Stimulated activated CD4-positive, alpha-beta T cell treated with anti-CD3 and anti-CD28 coated beads, Interleukin-4, amount 100 ng/mL, for 24 hours (primary cell): ENCODE data around the gene TMEM87B.

Source experiments
- DNase-seq: peaks from one replicate; pipeline ENCODE4 v3.0.0-alpha.2; 2020

The TMEM87B gene

GRCh38 chr2:112153501-112153900 is 98.4 kb downstream of the TMEM87B start:
- no peak for DNase-seq

GRCh38 chr2:112154246-112155117 is 99.4 kb downstream of the TMEM87B start:
- no peak for DNase-seq

- peak; percentile 36 for DNase-seq
These were observed 100.5 kb downstream of the TMEM87B start for GRCh38 chr2:112155331-112156151.

GRCh38 chr2:112156152-112156986 is 101.3 kb downstream of the TMEM87B start:
- peak; percentile 38 for DNase-seq

- no peak for DNase-seq
These were observed 102.4 kb downstream of the TMEM87B start for GRCh38 chr2:112157472-112157871.

GRCh38 chr2:112159454-112159921 is 104.4 kb downstream of the TMEM87B start:
- DNase-seq: no peak

GRCh38 chr2:112160283-112161250 is 105.5 kb downstream of the TMEM87B start:
- DNase-seq: no peak

GRCh38 chr2:112161431-112162145 is 106.5 kb downstream of the TMEM87B start:
- DNase-seq: no peak

- no peak for DNase-seq
These were observed 107.3 kb downstream of the TMEM87B start for GRCh38 chr2:112162341-112162740.

- no peak for DNase-seq
These were observed 107.9 kb downstream of the TMEM87B start for GRCh38 chr2:112162956-112163355.

- no peak for DNase-seq
These were observed 108.5 kb downstream of the TMEM87B start for GRCh38 chr2:112163541-112163981.

- no peak for DNase-seq
These were observed 109.8 kb downstream of the TMEM87B start for GRCh38 chr2:112164876-112165275.

- DNase-seq: no peak
These were observed 110.2 kb downstream of the TMEM87B start for GRCh38 chr2:112165296-112165695.

- peak; percentile 26 for DNase-seq
These were observed 111.9 kb downstream of the TMEM87B start for GRCh38 chr2:112166806-112167499.

- DNase-seq: no peak
These were observed 113.5 kb downstream of the TMEM87B start for GRCh38 chr2:112168422-112169124.
